ENCODE results near the gene AFAP1L2.

Gene AFAP1L2
- 0.72 to 4.5 reads per million in 2 donors for total RNA-seq

- no peak for DNase-seq
Observed at GRCh38 chr10:114404171-114405010, at the start of gene AFAP1L2. Gene AFAP1L2, minus strand, starts transcription at chr10:114404502. Its CDS starts 47 bp downstream, at chr10:114404455.

- no peak for DNase-seq
Observed at GRCh38 chr10:114453576-114453975, 49.3 kb upstream of the AFAP1L2 start.

- no peak for DNase-seq
Observed at GRCh38 chr10:114448897-114449296, 44.6 kb upstream of the AFAP1L2 start.

DNA sequence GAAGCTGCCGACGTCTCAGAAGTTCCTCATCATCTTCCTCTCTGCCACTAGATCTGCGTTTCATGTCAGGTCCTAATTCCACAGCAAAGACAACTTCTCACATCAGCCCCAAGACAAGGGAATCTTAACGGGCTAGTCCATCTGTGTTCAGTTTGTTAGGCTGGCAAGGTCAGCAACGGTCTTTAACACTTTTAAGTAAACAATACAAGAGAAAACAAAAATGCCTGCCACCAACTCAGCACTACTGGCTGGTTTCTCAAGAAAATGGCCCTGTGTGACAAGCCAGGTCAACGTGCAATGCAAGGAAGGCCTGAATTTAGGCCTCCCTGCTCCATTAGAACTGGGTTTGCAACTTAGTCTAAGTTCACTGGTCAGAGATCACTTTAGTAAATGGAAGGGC, 41.0 kb upstream of the AFAP1L2 start:
- DNase-seq = no peak

DNA sequence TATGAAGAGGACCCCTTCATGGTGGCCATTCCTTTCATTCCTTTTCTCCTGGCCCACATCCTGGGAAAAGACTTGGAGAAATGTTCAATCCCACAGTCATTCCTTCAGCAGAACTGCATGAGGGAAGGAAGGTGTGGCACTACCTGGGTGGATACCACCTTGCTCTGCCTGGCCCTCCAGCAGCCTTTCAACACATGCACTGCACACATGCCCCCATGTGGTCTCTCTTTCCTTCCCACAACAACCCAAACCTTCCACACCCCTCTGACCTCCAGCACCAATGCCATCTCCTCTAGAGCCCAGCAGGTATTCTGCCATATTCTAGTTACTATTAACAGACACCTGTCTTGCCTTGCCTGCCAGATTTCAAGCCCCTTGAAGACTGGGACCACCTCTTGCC, 40.5 kb upstream of the AFAP1L2 start:
- no peak for DNase-seq

- DNase-seq = no peak
Observed at GRCh38 chr10:114442091-114442630, 37.9 kb upstream of the AFAP1L2 start.

GRCh38 chr10:114441107-114441506, 36.8 kb upstream of the AFAP1L2 start:
- DNase-seq = no peak

- DNase-seq = no peak
Observed at GRCh38 chr10:114437473-114438292, 33.4 kb upstream of the AFAP1L2 start.

GRCh38 chr10:114436941-114437340, 32.6 kb upstream of the AFAP1L2 start:
- no peak for DNase-seq

DNA sequence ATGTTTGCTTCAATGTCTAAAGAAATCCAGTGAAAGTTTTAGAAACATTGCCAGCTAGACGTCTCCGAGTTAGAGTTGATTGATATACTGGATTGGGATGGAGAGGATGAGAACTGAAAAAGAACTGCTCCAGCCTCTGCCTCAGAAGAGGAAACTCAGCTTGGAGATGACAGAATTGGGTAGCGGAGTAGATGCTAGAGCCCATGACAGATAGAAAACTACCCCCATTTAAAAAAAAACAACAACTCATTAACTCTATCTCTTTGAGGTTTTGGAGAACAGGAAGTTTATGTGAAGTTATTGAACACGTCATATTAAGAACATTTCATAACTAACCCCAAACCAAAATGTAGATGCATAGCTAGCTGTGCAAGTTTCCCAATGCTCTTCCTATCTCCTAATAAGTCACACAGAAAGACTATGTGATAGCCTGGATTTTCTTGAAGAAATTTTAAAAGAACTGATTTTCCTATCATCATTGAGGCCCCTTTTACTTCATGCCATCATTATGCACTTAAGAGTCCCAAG, 28.3 kb upstream of the AFAP1L2 start:
- no peak for DNase-seq

DNA sequence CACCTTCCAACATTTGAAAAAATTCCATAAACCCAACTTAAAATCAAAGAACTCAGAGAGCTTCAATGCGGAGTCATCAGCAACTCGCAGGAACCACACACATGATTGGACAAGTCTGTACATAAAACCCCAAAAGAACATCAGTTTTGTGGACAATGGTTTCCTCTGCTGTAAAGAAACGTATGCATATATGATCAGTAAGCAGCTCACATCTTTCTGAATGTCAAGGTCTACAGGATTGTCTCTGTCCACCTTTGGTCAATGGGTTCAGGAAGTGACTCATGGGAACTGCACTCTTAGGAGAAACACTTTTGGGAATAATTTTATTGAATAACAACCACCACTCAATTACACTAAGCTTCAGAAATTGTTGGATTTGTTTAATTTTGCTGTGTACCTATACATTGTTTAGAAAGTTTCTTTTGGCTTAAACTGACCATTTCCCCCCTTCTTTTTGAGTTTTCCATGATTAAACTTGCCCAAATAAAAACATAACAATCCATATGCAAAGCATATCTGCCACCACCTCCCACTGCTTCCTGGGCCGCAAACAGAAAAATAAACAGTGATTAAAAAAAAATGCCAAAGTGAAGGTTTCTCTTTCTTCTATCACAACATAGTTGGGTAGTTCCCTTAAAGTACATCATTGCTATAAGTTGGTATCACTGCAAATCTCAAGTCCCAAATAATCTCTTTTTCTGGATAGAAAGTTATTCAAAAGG, 27.3 kb upstream of the AFAP1L2 start:
- DNase-seq = no peak

- DNase-seq = no peak
Observed at GRCh38 chr10:114430688-114431413, 26.5 kb upstream of the AFAP1L2 start.

GRCh38 chr10:114429581-114430335, 25.5 kb upstream of the AFAP1L2 start:
- DNase-seq = no peak

DNA sequence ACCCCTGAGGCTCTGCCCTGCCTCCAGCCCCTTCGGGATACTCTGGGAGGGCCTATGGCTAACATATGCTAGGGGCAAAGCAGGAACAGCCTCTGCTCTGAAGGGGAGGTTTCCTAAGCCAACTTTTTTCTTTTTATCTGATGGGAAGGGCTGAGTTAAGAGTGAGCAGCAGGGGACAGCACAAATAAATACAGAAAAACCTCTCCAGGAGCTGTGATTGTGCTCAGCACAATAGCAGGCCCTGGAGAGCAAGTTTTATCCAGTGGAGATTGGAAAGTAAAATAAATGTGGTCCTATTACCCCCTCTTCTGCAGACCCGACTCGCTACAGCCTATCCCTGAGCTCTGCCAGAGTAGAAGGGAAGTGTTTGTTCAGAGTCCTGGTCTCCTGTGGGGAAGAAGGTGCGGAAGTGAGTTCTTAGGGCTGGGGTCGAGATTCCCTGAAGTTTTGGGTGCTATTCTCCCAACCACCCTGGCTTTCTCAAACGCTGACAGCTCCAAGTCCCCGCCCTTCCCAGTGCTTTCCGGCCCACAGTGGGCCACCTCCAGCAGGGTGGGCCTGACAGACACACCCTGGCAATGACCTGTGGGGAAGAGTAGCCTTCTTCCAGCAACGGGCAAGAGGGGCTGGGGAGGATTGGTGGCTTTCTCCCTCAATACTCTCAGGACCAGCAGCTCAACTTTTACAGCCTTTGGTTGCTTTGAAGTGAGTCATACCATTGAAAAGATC, 23.0 kb upstream of the AFAP1L2 start:
- DNase-seq = no peak

- no peak for DNase-seq
Observed at GRCh38 chr10:114426476-114426875, 22.2 kb upstream of the AFAP1L2 start.

- DNase-seq = no peak
Observed at GRCh38 chr10:114420811-114421485, 16.6 kb upstream of the AFAP1L2 start.

DNA sequence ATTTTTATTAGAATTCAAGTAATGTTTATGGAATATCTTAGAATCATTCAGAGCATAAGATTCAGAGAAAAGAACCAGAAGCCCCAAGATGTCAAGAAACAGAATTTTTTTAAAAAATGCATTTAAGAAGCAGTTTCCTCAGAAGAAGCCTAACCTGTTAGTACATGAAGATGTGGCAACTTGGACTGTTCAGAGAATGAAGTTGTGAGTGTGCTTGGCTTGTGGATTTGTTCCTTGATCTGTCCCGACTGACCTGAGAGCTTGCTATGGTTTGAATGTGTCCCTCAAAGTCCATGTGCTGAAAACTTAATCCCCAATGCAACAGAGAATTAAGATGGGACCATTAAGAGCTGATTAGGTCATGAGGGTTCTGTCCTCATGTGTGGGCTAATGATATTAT, 13.8 kb upstream of the AFAP1L2 start:
- no peak for DNase-seq

- DNase-seq = no peak
Observed at GRCh38 chr10:114412907-114413797, 8.8 kb upstream of the AFAP1L2 start.

DNA sequence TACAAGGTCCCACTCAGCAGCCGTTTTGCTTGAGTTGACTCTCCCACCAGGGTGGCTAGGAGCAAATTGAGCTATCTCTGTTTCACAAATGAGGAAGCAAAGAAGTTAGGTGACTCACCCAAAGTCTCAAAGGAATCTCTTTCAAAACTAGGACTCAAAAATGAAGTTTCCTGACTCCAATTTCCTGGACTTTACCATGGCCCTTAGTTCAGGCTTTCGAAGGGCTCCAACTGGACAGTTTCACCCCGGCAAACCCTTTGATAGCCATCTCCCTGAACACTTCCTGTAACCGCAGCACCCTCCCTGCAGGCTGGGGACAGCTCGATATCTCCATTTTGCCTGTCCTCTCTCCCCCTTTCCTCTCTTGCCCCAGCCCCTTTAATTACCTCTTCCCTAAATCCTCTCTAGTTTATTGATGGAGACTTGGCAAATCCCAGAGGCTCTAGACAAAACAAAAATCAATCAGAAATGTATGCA, 4.7 kb upstream of the AFAP1L2 start:
- no peak for DNase-seq

Data from T-helper 9 cell (primary cell).